Stimulated activated CD4-positive, alpha-beta T cell treated with anti-CD3 and anti-CD28 coated beads, Interleukin-15, amount 100 ng/mL, for 48 hours (primary cell): ENCODE data around the gene DDX52.
"Not testable (repeated sequence)": the region's sequence is repeated elsewhere in the genome, so short reads cannot be mapped to it uniquely, and the experiment has no call there.

Experiments
- DNase-seq, 2 donors: peaks; one replicate each; pipeline ENCODE4 v3.0.0-alpha.2; 2020; ENCODE audit warnings: low read depth in 2 of 2

DDX52 gene

GRCh38 chr17:37643118-37643766 is at the start of gene DDX52:
Gene DDX52 (minus strand): TSS chr17:37643446. CDS start chr17:37643420, 26 bp downstream.
- DNase-seq, result peak; percentile 70 to 84

GRCh38 chr17:37691807-37692206 is 48.6 kb upstream of the DDX52 start:
- DNase-seq, result no peak

GRCh38 chr17:37689317-37689716 is 46.1 kb upstream of the DDX52 start:
- DNase-seq, result no peak

- DNase-seq, result no peak
These were observed 40.3 kb upstream of the DDX52 start for GRCh38 chr17:37683454-37683984.

GRCh38 chr17:37682007-37682406 is 38.8 kb upstream of the DDX52 start:
- DNase-seq, result no peak

GRCh38 chr17:37679995-37680394 is 36.7 kb upstream of the DDX52 start:
- DNase-seq, result not testable (repeated sequence)

GRCh38 chr17:37678036-37678435 is 34.8 kb upstream of the DDX52 start:
- no peak for DNase-seq

- no peak for DNase-seq
These were observed 33.8 kb upstream of the DDX52 start for GRCh38 chr17:37677021-37677420.

GRCh38 chr17:37676115-37676925 is 33.1 kb upstream of the DDX52 start:
- no peak for DNase-seq

- no peak for DNase-seq
These were observed 31.3 kb upstream of the DDX52 start for GRCh38 chr17:37674511-37674910.

GRCh38 chr17:37673386-37673785 is 30.1 kb upstream of the DDX52 start:
- DNase-seq, result no peak

- no peak for DNase-seq
These were observed 29.4 kb upstream of the DDX52 start for GRCh38 chr17:37672548-37673078.

- no peak for DNase-seq
These were observed 28.7 kb upstream of the DDX52 start for GRCh38 chr17:37671824-37672547.

GRCh38 chr17:37671028-37671823 is 28.0 kb upstream of the DDX52 start:
- no peak for DNase-seq

GRCh38 chr17:37667039-37667438 is 23.8 kb upstream of the DDX52 start:
- DNase-seq, result no peak

GRCh38 chr17:37664214-37664613 is 21.0 kb upstream of the DDX52 start:
- no peak for DNase-seq

- no peak for DNase-seq
These were observed 19.1 kb upstream of the DDX52 start for GRCh38 chr17:37662353-37662752.

- no peak for DNase-seq
These were observed 18.3 kb upstream of the DDX52 start for GRCh38 chr17:37661400-37662014.

GRCh38 chr17:37659925-37660324 is 16.7 kb upstream of the DDX52 start:
- no peak for DNase-seq

GRCh38 chr17:37657202-37657601 is 14.0 kb upstream of the DDX52 start:
- DNase-seq, result no peak

GRCh38 chr17:37651849-37652248 is 8.6 kb upstream of the DDX52 start:
- no peak for DNase-seq
